HG03280 (cell line): ENCODE measurements around the gene MRPL40.

ENCODE experiments used
- ATAC-seq: cut with Tn5 transposase; IDR thresholded peaks from one replicate; pipeline ENCODE4 v1.9.1; 2021; ENCODE audit warnings: mild to moderate bottlenecking, moderate library complexity; ENCODE audit not compliant: unreplicated experiment

Gene MRPL40

DNA sequence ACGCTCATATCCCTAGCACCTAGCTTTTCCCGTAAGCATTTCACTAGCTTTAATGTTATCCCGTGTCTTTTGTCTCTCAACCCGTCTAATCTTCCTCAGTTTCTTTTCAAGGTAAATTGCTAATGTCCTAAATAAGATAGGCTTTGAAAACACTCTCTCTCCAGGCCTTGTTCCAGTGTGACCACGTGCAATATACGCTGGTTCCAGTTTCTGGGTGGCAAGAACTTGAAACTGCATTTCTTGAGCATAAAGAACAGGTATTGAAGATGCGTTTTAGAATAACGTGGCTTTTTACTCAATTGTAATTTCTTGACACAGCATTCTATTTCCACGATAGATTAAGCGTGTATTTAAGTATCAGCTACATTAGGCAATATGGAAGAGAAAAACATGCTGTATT is 48.4 kb downstream of the MRPL40 start:
- no peak for ATAC-seq

DNA sequence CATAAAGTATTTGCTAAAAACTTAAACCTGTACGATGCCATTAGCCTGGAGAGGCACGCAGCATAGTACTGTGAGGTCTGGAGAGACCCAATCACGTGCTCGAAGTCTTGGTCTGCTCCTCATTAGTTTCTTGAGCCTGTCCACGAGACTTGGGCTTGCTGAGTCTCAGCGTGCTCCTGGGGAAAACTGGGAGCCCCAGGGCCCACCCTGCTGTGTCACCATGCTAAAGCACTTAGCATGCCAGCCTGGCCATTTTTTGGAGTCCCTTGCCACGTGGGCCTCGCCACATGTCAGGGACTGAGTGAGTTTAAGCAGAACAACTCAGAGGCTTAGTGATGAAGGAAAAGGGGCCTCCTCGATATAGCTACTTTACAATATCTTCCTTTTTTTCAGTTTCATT is 50.0 kb downstream of the MRPL40 start:
- ATAC-seq = no peak

DNA sequence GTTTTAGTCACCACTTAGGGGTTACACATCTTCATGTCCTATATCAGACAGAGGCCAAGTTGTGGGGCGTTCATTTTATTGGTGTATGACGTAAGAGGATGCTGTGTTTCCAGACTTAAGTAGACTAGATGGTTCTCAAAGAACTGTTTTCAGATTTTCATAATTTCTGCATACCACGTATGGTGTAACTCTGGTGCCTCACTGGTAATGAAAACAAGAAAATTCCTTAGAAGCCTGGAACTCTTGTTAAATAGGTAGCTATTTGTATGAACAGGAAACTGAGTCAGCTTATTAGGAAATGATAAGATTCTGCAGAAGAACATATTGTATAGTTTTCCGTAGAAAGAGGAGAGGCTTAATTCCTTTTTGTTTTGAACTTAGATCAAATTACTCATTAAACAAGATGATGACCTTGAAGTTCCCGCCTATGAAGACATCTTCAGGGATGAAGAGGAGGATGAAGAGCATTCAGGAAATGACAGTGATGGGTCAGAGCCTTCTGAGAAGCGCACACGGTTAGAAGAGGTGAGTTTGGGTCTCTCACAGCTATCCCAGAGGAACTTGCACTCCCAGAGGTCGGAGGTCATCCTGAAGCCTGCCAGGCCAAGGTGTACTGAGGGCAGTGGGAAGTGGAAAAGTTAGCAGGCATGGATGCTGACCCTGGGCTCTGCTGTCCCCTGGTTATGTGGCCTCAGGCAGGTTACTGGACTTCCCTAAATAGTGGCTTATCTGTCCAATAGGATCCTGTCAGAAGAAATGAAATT is 51.3 kb downstream of the MRPL40 start:
- no peak for ATAC-seq
